Gastrocnemius medialis (tissue), 4 donors: ENCODE results near the gene RALY.

ENCODE experiments used
- POLR2A ChIP-seq, 2 donors: fragments of 450-650 bp; IDR thresholded peaks; one replicate each; pipeline ENCODE4 v1.6.1; 2017; ENCODE audit warnings: antibody characterized with exemption in 2 of 2, mild to moderate bottlenecking in 2 of 2, moderate library complexity in 2 of 2
- TF ChIP-seq, protein P1 (sequence below), 5 experiments: fragments of 450-650 bp in 3 of 5; fragments of 200-600 bp in 2 of 5; sonication (generic) in 2 of 5; IDR thresholded peaks in 4 of 5; conservative IDR thresholded peaks in 1 of 5; 1 replicate in 4 of 5; 2 replicates in 1 of 5; pipeline ENCODE4 v1.5.1; 2016 to 2019; ENCODE audit warnings: antibody characterized with exemption in 5 of 5, mild to moderate bottlenecking in 3 of 5, moderate library complexity in 3 of 5

DNA sequence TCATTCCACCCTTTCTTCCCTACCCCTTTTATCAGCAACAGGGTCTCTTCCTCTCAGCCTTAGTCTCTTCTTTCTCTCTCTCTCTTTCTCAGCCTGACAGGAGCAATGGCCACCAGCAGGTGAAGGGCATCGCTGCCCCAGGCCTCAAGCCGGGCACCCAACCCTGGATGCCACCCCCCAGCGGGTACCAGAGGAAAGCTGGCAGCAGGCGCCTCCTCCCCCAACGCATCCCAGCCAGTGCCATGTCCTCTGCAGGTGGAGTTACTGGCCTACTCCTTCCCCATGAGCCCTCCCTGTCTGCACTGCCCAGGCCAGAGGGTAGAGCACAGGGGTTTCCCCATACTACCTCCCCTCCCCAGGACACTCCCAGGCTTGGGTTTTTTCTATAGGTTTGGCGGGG is 86.1 kb downstream of the RALY start:
- TF ChIP-seq, protein P1, sequence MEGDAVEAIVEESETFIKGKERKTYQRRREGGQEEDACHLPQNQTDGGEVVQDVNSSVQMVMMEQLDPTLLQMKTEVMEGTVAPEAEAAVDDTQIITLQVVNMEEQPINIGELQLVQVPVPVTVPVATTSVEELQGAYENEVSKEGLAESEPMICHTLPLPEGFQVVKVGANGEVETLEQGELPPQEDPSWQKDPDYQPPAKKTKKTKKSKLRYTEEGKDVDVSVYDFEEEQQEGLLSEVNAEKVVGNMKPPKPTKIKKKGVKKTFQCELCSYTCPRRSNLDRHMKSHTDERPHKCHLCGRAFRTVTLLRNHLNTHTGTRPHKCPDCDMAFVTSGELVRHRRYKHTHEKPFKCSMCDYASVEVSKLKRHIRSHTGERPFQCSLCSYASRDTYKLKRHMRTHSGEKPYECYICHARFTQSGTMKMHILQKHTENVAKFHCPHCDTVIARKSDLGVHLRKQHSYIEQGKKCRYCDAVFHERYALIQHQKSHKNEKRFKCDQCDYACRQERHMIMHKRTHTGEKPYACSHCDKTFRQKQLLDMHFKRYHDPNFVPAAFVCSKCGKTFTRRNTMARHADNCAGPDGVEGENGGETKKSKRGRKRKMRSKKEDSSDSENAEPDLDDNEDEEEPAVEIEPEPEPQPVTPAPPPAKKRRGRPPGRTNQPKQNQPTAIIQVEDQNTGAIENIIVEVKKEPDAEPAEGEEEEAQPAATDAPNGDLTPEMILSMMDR (IDR thresholded peaks at IDR 0.05 in 4 of 5, conservative IDR thresholded peaks at IDR 0.05 in 1 of 5): no peak
- TF ChIP-seq POLR2A (IDR thresholded peaks at IDR 0.05): no peak
